Measurements from ENCODE around the gene SYCP1. TPM values are rescaled to one million over a fixed set of nuclear protein-coding genes. Genes with fewer than 3 reads are reported as not detected.
A peak's percentile ranks its signal among the peaks of the same experiment; 100 is the strongest.

The SYCP1 gene
- total and polyA plus RNA-seq, 2 of the 13 experiments (the other 11 are each of a cell fraction or from before 2014, with no cell fraction given) = not detected

DNA sequence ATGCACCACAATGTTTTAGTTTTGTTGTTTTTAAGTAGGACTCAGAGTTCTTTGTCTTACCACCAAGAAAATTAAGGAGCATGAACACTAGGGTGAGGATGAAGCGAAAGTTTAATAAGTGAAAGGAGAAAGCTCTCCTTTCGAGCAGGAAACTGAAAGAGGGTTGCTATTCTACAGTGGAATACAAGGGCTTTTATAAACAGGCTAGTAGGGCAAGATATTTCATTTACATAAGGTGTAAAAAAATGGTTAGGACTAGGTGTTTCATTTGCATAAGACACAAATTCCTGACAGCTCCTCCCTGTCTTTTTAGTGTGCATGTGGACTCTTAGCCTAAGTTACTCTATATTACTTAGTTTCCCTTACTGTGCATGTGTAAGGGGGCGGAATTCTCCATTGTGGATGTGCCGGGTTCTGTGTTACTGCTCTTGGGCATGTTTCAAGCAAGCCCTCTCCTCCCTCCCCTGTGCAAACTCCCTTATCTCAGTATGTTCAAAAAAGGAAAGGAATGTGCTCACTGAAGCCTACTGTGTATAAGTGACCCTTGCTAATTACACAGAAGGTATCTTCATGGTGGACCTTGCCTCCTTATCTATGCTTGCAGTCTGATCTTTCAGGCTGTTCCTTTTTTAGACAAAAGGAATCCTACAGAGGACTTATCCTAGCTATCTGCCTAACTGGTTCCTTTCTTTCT, 182.3 kb downstream of the SYCP1 start (continued):
- TF ChIP-seq, protein P1, sequence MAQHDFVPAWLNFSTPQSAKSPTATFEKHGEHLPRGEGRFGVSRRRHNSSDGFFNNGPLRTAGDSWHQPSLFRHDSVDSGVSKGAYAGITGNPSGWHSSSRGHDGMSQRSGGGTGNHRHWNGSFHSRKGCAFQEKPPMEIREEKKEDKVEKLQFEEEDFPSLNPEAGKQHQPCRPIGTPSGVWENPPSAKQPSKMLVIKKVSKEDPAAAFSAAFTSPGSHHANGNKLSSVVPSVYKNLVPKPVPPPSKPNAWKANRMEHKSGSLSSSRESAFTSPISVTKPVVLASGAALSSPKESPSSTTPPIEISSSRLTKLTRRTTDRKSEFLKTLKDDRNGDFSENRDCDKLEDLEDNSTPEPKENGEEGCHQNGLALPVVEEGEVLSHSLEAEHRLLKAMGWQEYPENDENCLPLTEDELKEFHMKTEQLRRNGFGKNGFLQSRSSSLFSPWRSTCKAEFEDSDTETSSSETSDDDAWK (CRISPR knock-in tag; IDR thresholded peaks at IDR 0.05) = no peak
- TF ChIP-seq, protein P2, sequence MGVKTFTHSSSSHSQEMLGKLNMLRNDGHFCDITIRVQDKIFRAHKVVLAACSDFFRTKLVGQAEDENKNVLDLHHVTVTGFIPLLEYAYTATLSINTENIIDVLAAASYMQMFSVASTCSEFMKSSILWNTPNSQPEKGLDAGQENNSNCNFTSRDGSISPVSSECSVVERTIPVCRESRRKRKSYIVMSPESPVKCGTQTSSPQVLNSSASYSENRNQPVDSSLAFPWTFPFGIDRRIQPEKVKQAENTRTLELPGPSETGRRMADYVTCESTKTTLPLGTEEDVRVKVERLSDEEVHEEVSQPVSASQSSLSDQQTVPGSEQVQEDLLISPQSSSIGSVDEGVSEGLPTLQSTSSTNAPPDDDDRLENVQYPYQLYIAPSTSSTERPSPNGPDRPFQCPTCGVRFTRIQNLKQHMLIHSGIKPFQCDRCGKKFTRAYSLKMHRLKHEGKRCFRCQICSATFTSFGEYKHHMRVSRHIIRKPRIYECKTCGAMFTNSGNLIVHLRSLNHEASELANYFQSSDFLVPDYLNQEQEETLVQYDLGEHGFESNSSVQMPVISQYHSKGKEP (CRISPR knock-in tag; IDR thresholded peaks at IDR 0.05) = no peak
- TF ChIP-seq, protein P3, sequence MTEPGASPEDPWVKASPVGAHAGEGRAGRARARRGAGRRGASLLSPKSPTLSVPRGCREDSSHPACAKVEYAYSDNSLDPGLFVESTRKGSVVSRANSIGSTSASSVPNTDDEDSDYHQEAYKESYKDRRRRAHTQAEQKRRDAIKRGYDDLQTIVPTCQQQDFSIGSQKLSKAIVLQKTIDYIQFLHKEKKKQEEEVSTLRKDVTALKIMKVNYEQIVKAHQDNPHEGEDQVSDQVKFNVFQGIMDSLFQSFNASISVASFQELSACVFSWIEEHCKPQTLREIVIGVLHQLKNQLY (CRISPR knock-in tag; IDR thresholded peaks at IDR 0.05) = no peak
- TF ChIP-seq HCFC1 (IDR thresholded peaks at IDR 0.05; ENCODE audit: low read depth, low read length) (no peak), ZNF713 (CRISPR knock-in tag; IDR thresholded peaks at IDR 0.05) (no peak), MIXL1 (CRISPR knock-in tag; IDR thresholded peaks at IDR 0.05) (peak; percentile 88), ZNF510 (CRISPR knock-in tag; IDR thresholded peaks at IDR 0.05; ENCODE audit: low read depth) (no peak), SIX1 (CRISPR knock-in tag; IDR thresholded peaks at IDR 0.05; ENCODE audit: borderline replicate concordance) (peak; percentile 47; the same call in 1 of the 2 replicates), ZNF230 (CRISPR knock-in tag; IDR thresholded peaks at IDR 0.05) (no peak), MED8 (CRISPR knock-in tag; IDR thresholded peaks at IDR 0.05; ENCODE audit: insufficient replicate concordance) (no peak), REPIN1 (CRISPR knock-in tag; IDR thresholded peaks at IDR 0.05; ENCODE audit: borderline replicate concordance, low read depth) (no peak), NONO (IDR thresholded peaks at IDR 0.05) (no peak), NONO (CRISPR knock-in tag; conservative IDR thresholded peaks at IDR 0.05) (peak; percentile 57; the same call in 1 of the 2 replicates), ZNF644 (CRISPR knock-in tag; IDR thresholded peaks at IDR 0.05; ENCODE audit: low read depth) (peak; percentile 71; the same call in 1 of the 2 replicates)
- TF ChIP-seq, protein P4, sequence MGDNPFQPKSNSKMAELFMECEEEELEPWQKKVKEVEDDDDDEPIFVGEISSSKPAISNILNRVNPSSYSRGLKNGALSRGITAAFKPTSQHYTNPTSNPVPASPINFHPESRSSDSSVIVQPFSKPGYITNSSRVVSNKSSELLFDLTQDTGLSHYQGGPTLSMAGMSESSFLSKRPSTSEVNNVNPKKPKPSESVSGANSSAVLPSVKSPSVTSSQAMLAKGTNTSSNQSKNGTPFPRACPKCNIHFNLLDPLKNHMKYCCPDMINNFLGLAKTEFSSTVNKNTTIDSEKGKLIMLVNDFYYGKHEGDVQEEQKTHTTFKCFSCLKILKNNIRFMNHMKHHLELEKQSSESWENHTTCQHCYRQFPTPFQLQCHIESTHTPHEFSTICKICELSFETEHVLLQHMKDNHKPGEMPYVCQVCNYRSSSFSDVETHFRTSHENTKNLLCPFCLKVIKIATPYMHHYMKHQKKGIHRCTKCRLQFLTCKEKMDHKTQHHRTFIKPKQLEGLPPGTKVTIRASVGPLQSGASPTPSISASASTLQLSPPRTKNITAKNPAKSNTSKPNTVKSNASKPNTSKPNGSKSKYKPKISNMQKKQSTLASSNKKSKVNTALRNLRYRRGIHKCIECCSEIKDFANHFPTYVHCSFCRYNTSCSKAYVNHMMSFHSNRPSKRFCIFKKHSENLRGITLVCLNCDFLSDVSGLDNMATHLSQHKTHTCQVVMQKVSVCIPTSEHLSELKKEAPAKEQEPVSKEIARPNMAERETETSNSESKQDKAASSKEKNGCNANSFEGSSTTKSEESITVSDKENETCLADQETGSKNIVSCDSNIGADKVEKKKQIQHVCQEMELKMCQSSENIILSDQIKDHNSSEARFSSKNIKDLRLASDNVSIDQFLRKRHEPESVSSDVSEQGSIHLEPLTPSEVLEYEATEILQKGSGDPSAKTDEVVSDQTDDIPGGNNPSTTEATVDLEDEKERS (CRISPR knock-in tag; IDR thresholded peaks at IDR 0.05) = no peak
- TF ChIP-seq, protein P5, sequence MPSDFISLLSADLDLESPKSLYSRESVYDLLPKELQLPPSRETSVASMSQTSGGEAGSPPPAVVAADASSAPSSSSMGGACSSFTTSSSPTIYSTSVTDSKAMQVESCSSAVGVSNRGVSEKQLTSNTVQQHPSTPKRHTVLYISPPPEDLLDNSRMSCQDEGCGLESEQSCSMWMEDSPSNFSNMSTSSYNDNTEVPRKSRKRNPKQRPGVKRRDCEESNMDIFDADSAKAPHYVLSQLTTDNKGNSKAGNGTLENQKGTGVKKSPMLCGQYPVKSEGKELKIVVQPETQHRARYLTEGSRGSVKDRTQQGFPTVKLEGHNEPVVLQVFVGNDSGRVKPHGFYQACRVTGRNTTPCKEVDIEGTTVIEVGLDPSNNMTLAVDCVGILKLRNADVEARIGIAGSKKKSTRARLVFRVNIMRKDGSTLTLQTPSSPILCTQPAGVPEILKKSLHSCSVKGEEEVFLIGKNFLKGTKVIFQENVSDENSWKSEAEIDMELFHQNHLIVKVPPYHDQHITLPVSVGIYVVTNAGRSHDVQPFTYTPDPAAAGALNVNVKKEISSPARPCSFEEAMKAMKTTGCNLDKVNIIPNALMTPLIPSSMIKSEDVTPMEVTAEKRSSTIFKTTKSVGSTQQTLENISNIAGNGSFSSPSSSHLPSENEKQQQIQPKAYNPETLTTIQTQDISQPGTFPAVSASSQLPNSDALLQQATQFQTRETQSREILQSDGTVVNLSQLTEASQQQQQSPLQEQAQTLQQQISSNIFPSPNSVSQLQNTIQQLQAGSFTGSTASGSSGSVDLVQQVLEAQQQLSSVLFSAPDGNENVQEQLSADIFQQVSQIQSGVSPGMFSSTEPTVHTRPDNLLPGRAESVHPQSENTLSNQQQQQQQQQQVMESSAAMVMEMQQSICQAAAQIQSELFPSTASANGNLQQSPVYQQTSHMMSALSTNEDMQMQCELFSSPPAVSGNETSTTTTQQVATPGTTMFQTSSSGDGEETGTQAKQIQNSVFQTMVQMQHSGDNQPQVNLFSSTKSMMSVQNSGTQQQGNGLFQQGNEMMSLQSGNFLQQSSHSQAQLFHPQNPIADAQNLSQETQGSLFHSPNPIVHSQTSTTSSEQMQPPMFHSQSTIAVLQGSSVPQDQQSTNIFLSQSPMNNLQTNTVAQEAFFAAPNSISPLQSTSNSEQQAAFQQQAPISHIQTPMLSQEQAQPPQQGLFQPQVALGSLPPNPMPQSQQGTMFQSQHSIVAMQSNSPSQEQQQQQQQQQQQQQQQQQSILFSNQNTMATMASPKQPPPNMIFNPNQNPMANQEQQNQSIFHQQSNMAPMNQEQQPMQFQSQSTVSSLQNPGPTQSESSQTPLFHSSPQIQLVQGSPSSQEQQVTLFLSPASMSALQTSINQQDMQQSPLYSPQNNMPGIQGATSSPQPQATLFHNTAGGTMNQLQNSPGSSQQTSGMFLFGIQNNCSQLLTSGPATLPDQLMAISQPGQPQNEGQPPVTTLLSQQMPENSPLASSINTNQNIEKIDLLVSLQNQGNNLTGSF (CRISPR knock-in tag; IDR thresholded peaks at IDR 0.05) = no peak
- TF ChIP-seq, protein P6, sequence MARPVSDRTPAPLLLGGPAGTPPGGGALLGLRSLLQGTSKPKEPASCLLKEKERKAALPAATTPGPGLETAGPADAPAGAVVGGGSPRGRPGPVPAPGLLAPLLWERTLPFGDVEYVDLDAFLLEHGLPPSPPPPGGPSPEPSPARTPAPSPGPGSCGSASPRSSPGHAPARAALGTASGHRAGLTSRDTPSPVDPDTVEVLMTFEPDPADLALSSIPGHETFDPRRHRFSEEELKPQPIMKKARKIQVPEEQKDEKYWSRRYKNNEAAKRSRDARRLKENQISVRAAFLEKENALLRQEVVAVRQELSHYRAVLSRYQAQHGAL (CRISPR knock-in tag; IDR thresholded peaks at IDR 0.05; ENCODE audit: not compliant biosample characterization) = no peak
